ENCODE measurements around the gene GPD2. TPM values are rescaled to one million over a fixed set of nuclear protein-coding genes. Genes with fewer than 3 reads are reported as not detected.

The GPD2 gene
- total RNA-seq, 4 donors from 2014 or later = 67.3 to 160 (median 89.7) TPM

- Histone ChIP-seq H3K4me1 (no peaks in the 10 kb centered on the region), H3K36me3 (peaks cover 0 to 60% (median 0%) of the 10 kb centered on the region in 3 donors), H3K4me3 (no peak overlapping the region), H3K27ac (no peak overlapping the region), H3K9me3 (no peaks in the 10 kb centered on the region), H3K27me3 (no peaks in the 10 kb centered on the region)
- intact Hi-C loops (cut with DNase I) = no loop called here
- no peak for TF ChIP-seq POLR2A (IDR thresholded peaks at IDR 0.05)
- TF ChIP-seq, protein P1, sequence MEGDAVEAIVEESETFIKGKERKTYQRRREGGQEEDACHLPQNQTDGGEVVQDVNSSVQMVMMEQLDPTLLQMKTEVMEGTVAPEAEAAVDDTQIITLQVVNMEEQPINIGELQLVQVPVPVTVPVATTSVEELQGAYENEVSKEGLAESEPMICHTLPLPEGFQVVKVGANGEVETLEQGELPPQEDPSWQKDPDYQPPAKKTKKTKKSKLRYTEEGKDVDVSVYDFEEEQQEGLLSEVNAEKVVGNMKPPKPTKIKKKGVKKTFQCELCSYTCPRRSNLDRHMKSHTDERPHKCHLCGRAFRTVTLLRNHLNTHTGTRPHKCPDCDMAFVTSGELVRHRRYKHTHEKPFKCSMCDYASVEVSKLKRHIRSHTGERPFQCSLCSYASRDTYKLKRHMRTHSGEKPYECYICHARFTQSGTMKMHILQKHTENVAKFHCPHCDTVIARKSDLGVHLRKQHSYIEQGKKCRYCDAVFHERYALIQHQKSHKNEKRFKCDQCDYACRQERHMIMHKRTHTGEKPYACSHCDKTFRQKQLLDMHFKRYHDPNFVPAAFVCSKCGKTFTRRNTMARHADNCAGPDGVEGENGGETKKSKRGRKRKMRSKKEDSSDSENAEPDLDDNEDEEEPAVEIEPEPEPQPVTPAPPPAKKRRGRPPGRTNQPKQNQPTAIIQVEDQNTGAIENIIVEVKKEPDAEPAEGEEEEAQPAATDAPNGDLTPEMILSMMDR (IDR thresholded peaks at IDR 0.05) = no peak
- DNase-seq = no peak
Observed at GRCh38 chr2:156511803-156512202, 75.6 kb downstream of the GPD2 start.

GRCh38 chr2:156512451-156512850 is 76.3 kb downstream of the GPD2 start:
- TF ChIP-seq, protein P1 (IDR thresholded peaks at IDR 0.05) = no peak
- no peak for TF ChIP-seq POLR2A (IDR thresholded peaks at IDR 0.05)
- intact Hi-C loops (cut with DNase I) = no loop called here
- 79 to 98% methylated on average over 2 of the region's 2 CpGs for WGBS, 2 donors
- DNase-seq = no peak
- H3K36me3 ChIP-seq = peaks cover 0 to 66% (median 0%) of the 10 kb centered on the region in 3 donors
- H3K4me3 ChIP-seq = no peak overlapping the region
- no peaks in the 10 kb centered on the region for H3K9me3 ChIP-seq
- no peaks in the 10 kb centered on the region for H3K4me1 ChIP-seq
- H3K27ac ChIP-seq = no peak overlapping the region
- no peaks in the 10 kb centered on the region for H3K27me3 ChIP-seq

DNA sequence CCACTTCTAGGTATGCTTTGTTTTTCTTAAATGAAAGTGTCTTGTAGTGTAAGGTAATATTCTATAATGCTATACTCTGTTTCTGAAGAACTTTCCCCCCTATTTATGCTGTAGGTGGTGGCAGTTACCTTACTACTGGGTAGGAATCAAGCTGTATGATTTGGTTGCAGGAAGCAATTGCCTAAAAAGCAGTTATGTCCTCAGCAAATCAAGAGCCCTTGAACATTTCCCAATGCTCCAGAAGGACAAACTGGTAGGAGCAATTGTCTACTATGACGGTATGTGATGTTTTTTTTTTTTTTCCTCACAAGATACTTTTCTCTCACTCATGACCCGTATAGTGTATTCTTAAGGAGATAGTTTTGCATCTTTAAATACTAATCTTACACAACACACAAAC is 77.0 kb downstream of the GPD2 start:
- WGBS, 2 donors = 85 to 95% methylated on average over 2 of the region's 2 CpGs
- intact Hi-C loops (cut with DNase I) = no loop called here

GRCh38 chr2:156517419-156517818 is 81.2 kb downstream of the GPD2 start:
- no peak for TF ChIP-seq POLR2A (IDR thresholded peaks at IDR 0.05)
- TF ChIP-seq, protein P1 (IDR thresholded peaks at IDR 0.05) = no peak
- H3K4me1 ChIP-seq = no peaks in the 10 kb centered on the region
- DNase-seq = no peak
- intact Hi-C loops (cut with DNase I) = no loop called here
- no peak overlapping the region for H3K4me3 ChIP-seq
- no peak overlapping the region for H3K27ac ChIP-seq
- H3K9me3 ChIP-seq = peaks cover 0 to 5% (median 0%) of the 10 kb centered on the region in 3 donors
- no peaks in the 10 kb centered on the region for H3K27me3 ChIP-seq
- H3K36me3 ChIP-seq = peaks cover 0 to 66% (median 0%) of the 10 kb centered on the region in 3 donors

More for the DNA sequence above, 77.0 kb downstream of the GPD2 start:
- DNase-seq = no peak
- no peaks in the 10 kb centered on the region for H3K27me3 ChIP-seq
- H3K27ac ChIP-seq = no peak overlapping the region
- no peaks in the 10 kb centered on the region for H3K4me1 ChIP-seq
- H3K4me3 ChIP-seq = no peak overlapping the region
- peaks cover 0 to 71% (median 0%) of the 10 kb centered on the region in 3 donors for H3K36me3 ChIP-seq
- TF ChIP-seq, protein P1 (IDR thresholded peaks at IDR 0.05) = no peak
- TF ChIP-seq POLR2A (IDR thresholded peaks at IDR 0.05) = no peak
- no peaks in the 10 kb centered on the region for H3K9me3 ChIP-seq

- Histone ChIP-seq H3K4me3 (no peak overlapping the region), H3K36me3 (peaks cover 0 to 58% (median 0%) of the 10 kb centered on the region in 3 donors), H3K4me1 (no peaks in the 10 kb centered on the region), H3K27me3 (no peaks in the 10 kb centered on the region), H3K9me3 (peaks cover 0 to 5% (median 0%) of the 10 kb centered on the region in 3 donors), H3K27ac (no peak overlapping the region)
- DNase-seq = no peak
- WGBS, 2 donors = 62 to 77% methylated on average over 4 of the region's 4 CpGs
- TF ChIP-seq POLR2A (IDR thresholded peaks at IDR 0.05) = no peak
- TF ChIP-seq, protein P1 (IDR thresholded peaks at IDR 0.05) = no peak
- intact Hi-C loops (cut with DNase I) = no loop called here
Observed at GRCh38 chr2:156518138-156518537, 82.0 kb downstream of the GPD2 start.

Data from esophagus squamous epithelium (tissue), 5 donors.